GM23338 (cell line): Measurements from ENCODE around the gene DCST1.

Experiments used
- CTCF ChIP-seq, 2 experiments: fragments of 200-600 bp in 1 of 2; sonication (generic) in 1 of 2; conservative IDR thresholded peaks; 2 replicates each; pipeline versions ENCODE4 v1.5.1 to v1.6.1; 2016 to 2017; ENCODE audit warnings: antibody characterized with exemption in 2 of 2, low read depth in 2 of 2, mild to moderate bottlenecking in 2 of 2, moderate library complexity in 1 of 2
- ETS1 ChIP-seq: IDR thresholded peaks from 2 replicates; pipeline ENCODE4 v1.6.1; 2016; ENCODE audit warnings: antibody characterized with exemption
- EZH2 ChIP-seq: fragments of 200-600 bp; sonication (generic); IDR thresholded peaks from one replicate; pipeline ENCODE4 v1.8.0; 2017; ENCODE audit warnings: antibody characterized with exemption, mild to moderate bottlenecking, low read depth; ENCODE audit not compliant: unreplicated experiment
- EZH2phosphoT487 ChIP-seq: fragments of 200-600 bp; sonication (generic); IDR thresholded peaks from one replicate; pipeline ENCODE4 v1.8.1; 2018; ENCODE audit warnings: antibody characterized with exemption; ENCODE audit not compliant: unreplicated experiment
- JUNB ChIP-seq: IDR thresholded peaks from one replicate; pipeline ENCODE4 v1.6.1; 2016; ENCODE audit warnings: antibody characterized with exemption; ENCODE audit not compliant: unreplicated experiment
- POLR2AphosphoS5 ChIP-seq: IDR thresholded peaks from 2 replicates; pipeline ENCODE4 v1.6.1; 2016; ENCODE audit warnings: antibody characterized with exemption, low read depth
- STAT1 ChIP-seq: IDR thresholded peaks from one replicate; pipeline ENCODE4 v1.6.1; 2016; ENCODE audit warnings: antibody characterized with exemption; ENCODE audit not compliant: unreplicated experiment

DNA sequence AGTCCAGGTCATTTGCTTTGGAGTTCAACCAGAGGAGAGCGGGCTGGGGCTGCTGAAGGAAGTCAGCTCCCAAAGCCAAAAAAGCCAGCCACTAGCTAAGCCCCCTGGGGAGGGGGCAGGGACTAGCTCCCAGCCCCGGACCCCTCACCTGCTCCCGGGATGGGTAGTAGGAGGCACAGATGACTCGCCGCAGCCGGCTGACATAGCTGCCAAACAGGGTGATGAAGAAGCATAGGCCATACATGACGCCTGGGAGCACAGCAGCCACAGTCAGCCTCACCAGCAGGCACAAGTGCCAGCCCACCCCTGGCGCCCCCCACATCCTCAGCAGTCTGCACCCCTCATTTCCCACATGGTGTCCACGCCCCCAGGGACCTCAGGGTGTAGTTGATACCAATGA lies 7.5 kb upstream of the DCST1 start:
- TF ChIP-seq CTCF (conservative IDR thresholded peaks at IDR 0.05; ENCODE audit: low read depth in 2 of 2) (no peak), POLR2AphosphoS5 (no peak), EZH2phosphoT487 (no peak), JUNB (no peak), EZH2 (no peak), STAT1 (no peak), ETS1 (no peak)
